H9 (cell line): ENCODE measurements around the gene ATP5IF1. TPM values are rescaled to one million over a fixed set of nuclear protein-coding genes. Genes with fewer than 3 reads are reported as not detected.

Source experiments
- DNase-seq: peaks from one replicate; pipeline ENCODE4 v3.0.0-alpha.2; 2017
- H2AFZ ChIP-seq: one replicate; pipeline ENCODE4 v1.6.1; 2013; ENCODE audit warnings: mild to moderate bottlenecking, low read length, control low read depth, moderate library complexity
- H2AK5ac ChIP-seq: 2 replicates; pipeline ENCODE4 v1.6.1; 2013; ENCODE audit warnings: low read length, control low read depth, mixed read lengths; ENCODE audit not compliant: insufficient read length
- H2BK120ac ChIP-seq: one replicate; pipeline ENCODE4 v1.6.1; 2013; ENCODE audit warnings: low read depth, mild to moderate bottlenecking, low read length, control low read depth, inconsistent platforms; ENCODE audit not compliant: poor library complexity, severe bottlenecking
- H2BK12ac ChIP-seq: 2 replicates; pipeline ENCODE4 v1.6.1; 2013; ENCODE audit warnings: low read length, control low read depth, mixed read lengths, low read depth; ENCODE audit not compliant: insufficient read length
- H2BK15ac ChIP-seq: 2 replicates; pipeline ENCODE4 v1.6.1; 2013; ENCODE audit warnings: low read depth, low read length, control low read depth
- H2BK20ac ChIP-seq: one replicate; pipeline ENCODE4 v1.6.1; 2013; ENCODE audit warnings: low read depth, mild to moderate bottlenecking, low read length, control low read depth, inconsistent platforms; ENCODE audit not compliant: poor library complexity, severe bottlenecking
- H2BK5ac ChIP-seq: 2 replicates; pipeline ENCODE4 v1.6.1; 2013; ENCODE audit warnings: low read length, control low read depth, mixed read lengths; ENCODE audit not compliant: insufficient read length
- H3K14ac ChIP-seq: 2 replicates; pipeline ENCODE4 v1.6.1; 2013; ENCODE audit warnings: low read length, control low read depth; ENCODE audit not compliant: insufficient read depth
- H3K18ac ChIP-seq: 2 replicates; pipeline ENCODE4 v1.6.1; 2013; ENCODE audit warnings: low read depth, mild to moderate bottlenecking, mixed read lengths, low read length, control low read depth; ENCODE audit not compliant: insufficient read length
- H3K23ac ChIP-seq: 2 replicates; pipeline ENCODE4 v1.6.1; 2013; ENCODE audit warnings: low read length, control low read depth, mixed read lengths, low read depth; ENCODE audit not compliant: insufficient read length
- H3K23me2 ChIP-seq: 2 replicates; pipeline ENCODE4 v1.6.1; 2013; ENCODE audit warnings: low read depth, mild to moderate bottlenecking, mixed read lengths, low read length, control low read depth; ENCODE audit not compliant: insufficient read length, poor library complexity, severe bottlenecking
- H3K27ac ChIP-seq: 2 replicates; pipeline ENCODE4 v1.5.1; 2013; ENCODE audit warnings: low read length, control low read depth, mixed read lengths, low read depth; ENCODE audit not compliant: insufficient read length
- H3K27me3 ChIP-seq: 2 replicates; pipeline ENCODE4 v1.6.1; 2013; ENCODE audit warnings: low read length, control low read depth, inconsistent platforms; ENCODE audit not compliant: insufficient read depth
- H3K4ac ChIP-seq: 2 replicates; pipeline ENCODE4 v1.6.1; 2013; ENCODE audit warnings: low read depth, mild to moderate bottlenecking, control low read depth, inconsistent platforms, low read length, moderate library complexity
- H3K4me1 ChIP-seq: 2 replicates; pipeline ENCODE4 v1.6.1; 2013; ENCODE audit warnings: low read length, control low read depth, inconsistent platforms; ENCODE audit not compliant: insufficient read depth
- H3K4me2 ChIP-seq: 2 replicates; pipeline ENCODE4 v1.6.1; 2013; ENCODE audit warnings: low read length, control low read depth, mixed read lengths; ENCODE audit not compliant: insufficient read length, insufficient read depth
- H3K56ac ChIP-seq: 2 replicates; pipeline ENCODE4 v1.6.1; 2013; ENCODE audit warnings: low read depth, mild to moderate bottlenecking, mixed read lengths, low read length, control low read depth; ENCODE audit not compliant: insufficient read length
- H3K79me1 ChIP-seq: 2 replicates; pipeline ENCODE4 v1.6.1; 2013; ENCODE audit warnings: low read depth, mild to moderate bottlenecking, moderate library complexity, low read length, control low read depth, inconsistent platforms; ENCODE audit not compliant: insufficient read depth, poor library complexity, severe bottlenecking
- H3K79me2 ChIP-seq: 2 replicates; pipeline ENCODE4 v1.6.1; 2013; ENCODE audit warnings: low read length, control low read depth, inconsistent platforms; ENCODE audit not compliant: insufficient read depth
- H3K9ac ChIP-seq: 2 replicates; pipeline ENCODE4 v1.6.1; 2013; ENCODE audit warnings: low read length, control low read depth, mixed read lengths; ENCODE audit not compliant: insufficient read length; ENCODE audit errors: extremely low read depth
- H3K9me3 ChIP-seq: one replicate; pipeline ENCODE4 v1.6.1; 2013; ENCODE audit warnings: low read depth, low read length, inconsistent platforms; ENCODE audit not compliant: control insufficient read depth
- H3T11ph ChIP-seq: one replicate; pipeline ENCODE4 v1.6.1; 2013; ENCODE audit warnings: mild to moderate bottlenecking, low read length, control low read depth, inconsistent platforms
- H4K20me1 ChIP-seq: one replicate; pipeline ENCODE4 v1.6.1; 2013; ENCODE audit not compliant: control insufficient read depth, insufficient read length, insufficient read depth
- H4K5ac ChIP-seq: 2 replicates; pipeline ENCODE4 v1.6.1; 2013; ENCODE audit warnings: low read depth, mild to moderate bottlenecking, mixed read lengths, low read length, control low read depth; ENCODE audit not compliant: insufficient read length
- H4K8ac ChIP-seq: replicated peaks from 2 replicates; pipeline ENCODE4 v1.6.1; 2013; ENCODE audit warnings: low read length, control low read depth, mixed read lengths, low read depth; ENCODE audit not compliant: insufficient read length
- H4K91ac ChIP-seq: 2 replicates; pipeline ENCODE4 v1.6.1; 2013; ENCODE audit warnings: low read depth, mild to moderate bottlenecking, moderate library complexity, mixed read lengths, low read length, control low read depth; ENCODE audit not compliant: insufficient read length
- H3K27ac Mint-ChIP-seq, 3 experiments: 2 replicates in 2 of 3; 3 replicates in 1 of 3; pipeline ENCODE4 v1.8.0; 2020 to 2021; ENCODE audit warnings: mixed read lengths in 3 of 3, mild to moderate bottlenecking in 1 of 3, moderate library complexity in 1 of 3
- H3K27me3 Mint-ChIP-seq: 2 replicates; pipeline ENCODE4 v1.8.0; 2021; ENCODE audit warnings: low read depth, mild to moderate bottlenecking, moderate library complexity, mixed read lengths
- H3K36me3 Mint-ChIP-seq, 3 experiments: 2 replicates in 2 of 3; 3 replicates in 1 of 3; pipeline ENCODE4 v1.8.0; 2020 to 2021; ENCODE audit warnings: low read depth in 3 of 3, mixed read lengths in 3 of 3; ENCODE audit not compliant: insufficient read depth in 1 of 3
- H3K4me1 Mint-ChIP-seq, 2 experiments: 2 replicates each; pipeline ENCODE4 v1.8.0; 2020; ENCODE audit warnings: mixed read lengths in 2 of 2
- H3K4me3 Mint-ChIP-seq, 2 experiments: 2 replicates in 1 of 2; 3 replicates in 1 of 2; pipeline ENCODE4 v1.8.0; 2020 to 2021; ENCODE audit warnings: mild to moderate bottlenecking in 2 of 2, mixed read lengths in 2 of 2, moderate library complexity in 1 of 2
- H3K9me3 Mint-ChIP-seq, 2 experiments: 2 replicates in 1 of 2; 3 replicates in 1 of 2; pipeline ENCODE4 v1.8.0; 2020; ENCODE audit warnings: mild to moderate bottlenecking in 2 of 2, mixed read lengths in 2 of 2, moderate library complexity in 1 of 2
- WGBS: extraction: QIAGEN DNeasy Blood & Tissue Kit; methylation state at CpG from one replicate; pipeline ENCODE4 v1.1.7; 2013; ENCODE audit warnings: missing lambda C conversion rate, low lambda C conversion rate, mixed read lengths; ENCODE audit not compliant: insufficient read length; ENCODE audit errors: extremely low coverage; 5-methylcytosine and 5-hydroxymethylcytosine counted together
- total RNA-seq: library from RNA; stranded (reverse); gene quantifications from 2 replicates; pipeline ENCODE4 v1.2.1, GENCODE V29; 2021
- TF ChIP-seq, protein P1 (sequence below): fragments of 200-600 bp; sonication (generic); conservative IDR thresholded peaks from 3 replicates; pipeline ENCODE4 v1.8.0; 2021; ENCODE audit warnings: antibody characterized with exemption, mild to moderate bottlenecking

The ATP5IF1 gene
- total RNA-seq, 1 experiment from 2014 or later, result 257 TPM

DNA sequence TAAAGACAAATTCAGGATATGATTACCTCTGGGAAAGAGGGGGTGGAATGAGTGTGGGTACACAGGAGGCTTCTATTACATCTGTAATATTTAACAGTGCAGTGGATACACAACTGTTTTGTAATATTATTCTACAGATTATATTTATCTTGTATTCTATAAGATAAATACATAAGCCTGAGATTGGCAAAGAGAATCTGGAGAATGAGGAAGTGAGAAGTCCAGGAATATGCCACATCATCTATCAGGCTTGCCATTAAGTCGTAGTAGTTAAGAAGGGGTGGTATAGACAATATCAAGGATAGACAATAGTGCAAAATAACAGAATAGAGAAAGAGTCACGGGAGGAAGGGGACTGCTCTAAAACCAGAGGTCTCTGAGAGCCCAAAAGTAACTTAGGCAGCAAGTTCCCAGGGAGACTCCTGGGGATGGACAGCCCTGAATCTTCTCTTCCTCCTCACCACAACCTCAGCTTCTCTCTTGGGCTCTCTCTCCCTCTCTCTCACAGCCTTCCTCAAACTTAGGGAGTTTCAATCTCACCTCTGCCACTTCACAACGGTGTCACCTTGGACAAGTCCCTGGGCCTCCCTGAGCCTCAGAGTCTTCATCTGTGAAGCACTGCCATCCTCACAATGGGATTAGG, 45.5 kb upstream of the ATP5IF1 start:
- Histone ChIP-seq H2BK20ac (no peak overlapping the region), H4K20me1 (no peaks in the 10 kb centered on the region), H3K27ac (no peak overlapping the region), H3K18ac (no peak overlapping the region), H3K9me3 (no peaks in the 10 kb centered on the region), H3K56ac (no peak overlapping the region), H2AFZ (no peak overlapping the region), H3K14ac (no peak overlapping the region), H2BK120ac (no peak overlapping the region), H3K4me1 (no peaks in the 10 kb centered on the region; the same call in 1 of the 2 replicates), H3K23me2 (no peaks in the 10 kb centered on the region), H3K9ac (no peak overlapping the region), H2BK15ac (no peak overlapping the region), H3K4ac (no peak overlapping the region), H3K23ac (no peak overlapping the region), H3K79me1 (no peaks in the 10 kb centered on the region), H4K5ac (no peak overlapping the region), H3K4me2 (no peak overlapping the region), H4K8ac (no peak overlapping the region), H3K27me3 (no peaks in the 10 kb centered on the region), H3T11ph (no peak overlapping the region), H3K79me2 (no peaks in the 10 kb centered on the region), H2BK12ac (no peak overlapping the region), H4K91ac (no peak overlapping the region), H2BK5ac (no peak overlapping the region), H2AK5ac (no peak overlapping the region)
- no peaks in the 10 kb centered on the region for H3K27me3 Mint-ChIP-seq
- H3K27ac Mint-ChIP-seq, result no peak overlapping the region
- H3K4me1 Mint-ChIP-seq, result peaks cover 14 to 17% of the 10 kb centered on the region in 2 experiments
- no peak for DNase-seq
- no peaks in the 10 kb centered on the region for H3K36me3 Mint-ChIP-seq
- H3K4me3 Mint-ChIP-seq, result no peak overlapping the region
- H3K9me3 Mint-ChIP-seq, result no peaks in the 10 kb centered on the region
- TF ChIP-seq, protein P1, sequence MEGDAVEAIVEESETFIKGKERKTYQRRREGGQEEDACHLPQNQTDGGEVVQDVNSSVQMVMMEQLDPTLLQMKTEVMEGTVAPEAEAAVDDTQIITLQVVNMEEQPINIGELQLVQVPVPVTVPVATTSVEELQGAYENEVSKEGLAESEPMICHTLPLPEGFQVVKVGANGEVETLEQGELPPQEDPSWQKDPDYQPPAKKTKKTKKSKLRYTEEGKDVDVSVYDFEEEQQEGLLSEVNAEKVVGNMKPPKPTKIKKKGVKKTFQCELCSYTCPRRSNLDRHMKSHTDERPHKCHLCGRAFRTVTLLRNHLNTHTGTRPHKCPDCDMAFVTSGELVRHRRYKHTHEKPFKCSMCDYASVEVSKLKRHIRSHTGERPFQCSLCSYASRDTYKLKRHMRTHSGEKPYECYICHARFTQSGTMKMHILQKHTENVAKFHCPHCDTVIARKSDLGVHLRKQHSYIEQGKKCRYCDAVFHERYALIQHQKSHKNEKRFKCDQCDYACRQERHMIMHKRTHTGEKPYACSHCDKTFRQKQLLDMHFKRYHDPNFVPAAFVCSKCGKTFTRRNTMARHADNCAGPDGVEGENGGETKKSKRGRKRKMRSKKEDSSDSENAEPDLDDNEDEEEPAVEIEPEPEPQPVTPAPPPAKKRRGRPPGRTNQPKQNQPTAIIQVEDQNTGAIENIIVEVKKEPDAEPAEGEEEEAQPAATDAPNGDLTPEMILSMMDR, result no peak
- WGBS, result no CpG with 5 or more reads among the region's 3 CpGs
